Stimulated activated CD4-positive, alpha-beta T cell treated with anti-CD3 and anti-CD28 coated beads, Interleukin-1b, Interleukin-23, amount 100 ng/mL, for 4 hours (primary cell): Measurements from ENCODE around the gene DNM3.

Source experiments
- DNase-seq, 2 donors: peaks; one replicate each; pipeline ENCODE4 v3.0.0-alpha.2; 2020; ENCODE audit warnings: low read depth in 2 of 2

DNM3 gene

DNA sequence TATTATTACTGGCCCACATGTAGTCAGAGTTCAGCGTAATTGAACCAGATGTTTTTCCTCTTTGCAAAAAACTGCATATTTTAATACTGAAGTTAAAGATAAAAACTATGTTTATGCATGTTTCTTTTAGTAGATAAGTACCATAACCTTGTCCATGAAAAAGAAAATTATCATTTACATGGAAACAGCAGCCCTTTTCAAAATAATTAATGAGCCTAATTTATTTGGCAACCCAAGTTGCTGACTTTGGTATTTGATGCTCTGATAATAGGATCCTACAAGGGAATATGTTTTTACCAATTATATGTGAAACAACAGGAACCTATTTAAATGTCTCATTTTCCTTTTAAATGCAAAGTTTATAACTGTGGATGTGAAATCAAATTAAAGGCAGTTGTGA is 297.9 kb downstream of the DNM3 start:
- DNase-seq = no peak

DNA sequence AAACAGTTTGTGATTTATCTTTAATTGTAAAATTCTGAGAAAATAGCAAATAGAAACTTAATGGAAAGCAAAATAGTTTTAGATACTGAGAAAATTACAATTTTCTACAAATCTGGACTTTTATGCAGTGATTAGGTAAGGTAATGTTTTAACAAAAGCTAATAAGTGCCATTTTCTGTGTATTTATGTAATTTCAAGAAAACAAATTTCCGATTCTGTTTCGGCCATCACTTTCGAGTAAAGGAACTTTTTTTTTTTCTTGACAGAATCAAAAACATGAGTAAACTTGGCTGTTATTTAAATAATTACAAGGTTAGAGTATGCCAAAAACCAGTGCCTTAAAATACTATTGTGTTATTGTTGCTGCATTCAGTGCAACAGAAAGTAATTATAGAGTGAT is 298.8 kb downstream of the DNM3 start:
- no peak for DNase-seq

DNA sequence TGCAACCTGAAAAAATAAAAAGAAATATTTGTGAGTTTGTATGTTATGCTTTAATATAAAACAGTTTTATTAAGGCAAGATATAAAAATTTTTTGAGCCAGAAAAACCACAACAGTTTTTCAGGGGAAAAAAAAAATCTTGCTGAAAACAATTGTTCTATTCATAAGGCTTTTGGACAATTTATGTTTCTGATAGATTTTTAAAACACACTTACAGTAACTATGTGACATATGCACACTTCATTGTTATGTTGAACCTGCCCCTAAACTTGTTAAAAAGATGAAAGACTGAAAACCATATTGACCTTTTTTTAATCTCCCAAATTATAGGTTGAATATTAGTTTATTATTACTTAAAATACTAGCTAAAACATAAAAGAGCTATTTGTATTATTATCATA is 299.3 kb downstream of the DNM3 start:
- no peak for DNase-seq

DNA sequence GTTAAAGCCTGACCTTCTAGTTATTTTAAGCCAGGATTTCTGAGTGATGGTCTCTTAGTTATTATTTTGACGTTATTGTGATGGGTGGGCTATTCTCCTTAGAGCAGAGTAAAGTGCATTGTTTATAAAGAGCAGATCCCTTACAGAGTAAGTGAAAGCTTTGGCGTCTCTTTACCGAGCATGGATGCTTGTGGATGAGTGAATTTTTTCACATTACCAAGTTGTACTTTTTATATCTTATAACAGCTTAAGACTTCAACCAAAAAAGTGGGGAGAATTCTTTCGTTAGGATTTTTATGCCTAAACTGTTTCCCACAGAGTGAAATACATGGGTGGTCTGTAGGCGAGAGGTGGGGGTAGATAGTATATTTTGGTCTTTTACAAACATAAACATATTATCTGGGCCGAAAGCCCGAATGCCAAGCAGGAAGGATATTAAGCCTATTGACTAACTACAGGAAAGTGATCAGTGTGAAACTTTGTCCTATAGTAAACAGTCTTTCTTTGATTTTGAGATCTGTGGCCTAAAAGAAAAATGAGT is 300.1 kb downstream of the DNM3 start:
- DNase-seq = no peak

DNA sequence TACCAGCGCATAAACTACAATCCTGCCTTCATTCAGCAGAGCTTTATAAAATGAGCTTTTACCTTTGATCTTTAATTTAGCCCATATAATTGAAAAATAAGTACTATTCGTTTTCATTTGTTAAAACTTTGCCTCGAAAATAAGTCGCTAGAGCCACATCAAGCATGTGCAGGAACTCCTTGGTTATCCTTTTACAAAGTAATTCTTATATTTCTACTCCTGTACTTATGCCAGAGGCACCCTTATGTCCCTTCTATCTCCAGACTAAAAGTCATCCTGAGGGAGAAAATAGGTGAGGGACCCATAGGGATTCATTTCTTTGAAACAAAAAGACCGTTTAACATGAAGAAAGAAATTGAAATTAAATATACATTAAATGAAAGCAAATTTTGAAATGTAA is 301.0 kb downstream of the DNM3 start:
- no peak for DNase-seq

DNA sequence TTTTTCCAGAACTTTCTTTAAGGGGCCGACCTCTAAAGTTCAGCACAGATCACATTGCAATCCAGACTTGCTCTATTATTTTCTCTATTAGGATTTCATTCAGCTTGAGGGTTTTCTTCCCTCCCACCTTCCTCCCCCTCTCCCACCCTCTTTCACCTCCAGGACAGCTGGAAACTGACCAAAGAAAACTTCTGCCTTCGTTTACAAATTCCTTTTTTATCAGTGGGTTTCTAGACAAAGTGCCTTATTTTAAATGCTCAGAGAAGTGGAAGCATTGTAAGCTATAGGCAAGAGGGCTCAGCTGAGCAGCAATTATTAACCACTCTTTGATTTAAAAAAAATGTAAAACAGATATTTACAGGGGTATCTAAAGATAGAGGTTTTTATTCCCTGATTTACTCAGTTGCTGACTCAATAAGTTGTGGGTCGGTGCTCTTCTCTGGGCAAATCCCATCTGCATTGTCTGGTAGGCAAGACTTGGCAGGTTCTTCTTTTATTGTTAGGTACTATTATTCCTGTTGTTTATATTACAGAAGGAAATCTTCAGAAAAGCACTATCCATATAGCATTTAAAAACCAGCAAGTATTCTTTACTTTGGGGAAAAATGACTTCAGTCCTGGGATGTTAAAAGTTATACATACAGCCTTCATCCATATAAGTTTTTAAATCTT is 302.2 kb downstream of the DNM3 start:
- DNase-seq = no peak

DNA sequence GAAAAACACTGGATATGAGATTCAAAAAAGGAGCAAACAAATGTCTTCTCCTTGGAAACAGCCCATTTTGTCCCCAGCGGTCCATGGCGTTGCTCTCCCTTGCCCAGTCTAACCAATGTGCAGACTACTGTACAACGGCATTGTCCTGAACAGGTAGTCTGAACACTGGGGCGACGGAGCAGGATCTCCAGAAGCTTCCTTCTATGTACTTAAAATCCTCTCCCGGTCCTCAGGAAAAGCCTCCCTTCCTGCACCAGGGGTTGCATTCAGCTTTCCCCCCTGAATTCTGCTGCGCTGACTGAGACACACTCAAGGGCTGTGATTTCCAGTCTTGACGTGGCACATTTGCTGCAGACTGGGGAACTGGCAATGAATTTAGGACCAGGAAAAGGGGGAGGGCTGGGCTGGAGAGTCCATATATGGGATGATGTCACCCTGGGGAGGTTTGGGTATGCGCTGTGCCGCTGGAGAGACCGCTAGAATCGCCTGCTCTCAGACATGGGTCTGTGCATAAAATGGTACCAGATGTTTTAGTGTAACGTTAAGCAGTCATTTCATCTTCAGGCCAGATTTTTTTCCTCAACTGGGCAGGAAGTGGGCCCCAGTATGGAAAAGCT is 303.3 kb downstream of the DNM3 start:
- DNase-seq = no peak

DNA sequence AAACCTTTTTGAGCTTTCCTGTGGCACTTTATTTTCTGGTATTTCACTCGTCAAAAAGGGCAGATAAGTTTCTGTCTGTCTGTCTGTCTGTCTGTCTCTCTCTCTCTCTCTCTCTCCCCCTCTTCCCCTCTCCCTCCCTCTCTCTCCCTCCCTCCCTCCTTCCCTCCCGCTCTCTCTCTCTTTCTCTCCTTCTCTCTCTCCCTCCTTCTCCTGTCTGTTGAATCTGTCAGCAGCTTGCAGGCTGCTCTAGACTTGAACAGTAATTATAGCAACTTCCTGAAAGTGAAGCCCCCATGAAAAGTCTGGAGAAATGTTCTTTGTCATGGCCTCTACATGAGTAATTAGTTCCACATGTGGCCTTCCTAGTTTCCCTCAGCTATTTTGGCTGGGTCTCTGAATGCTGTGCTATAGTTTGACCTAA is 303.9 kb downstream of the DNM3 start:
- DNase-seq = no peak

DNA sequence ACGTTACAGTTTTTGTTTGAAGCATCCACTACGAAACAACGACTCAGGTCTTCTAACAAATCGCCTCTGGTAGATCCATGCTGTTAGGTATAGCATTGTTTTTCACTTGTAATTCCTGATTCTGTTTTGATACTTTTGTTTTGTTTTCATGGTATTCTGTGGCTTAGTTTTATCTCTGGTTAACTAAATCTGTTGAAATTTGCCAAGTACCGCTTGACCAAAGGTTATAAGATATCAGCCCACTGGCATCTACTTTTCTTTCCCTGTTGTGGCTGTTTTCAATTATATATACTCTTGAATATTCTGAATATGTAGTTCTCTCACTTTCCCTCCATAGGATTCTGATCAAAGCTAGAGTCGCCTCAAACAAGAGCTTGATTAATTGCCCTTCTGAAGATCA is 304.4 kb downstream of the DNM3 start:
- DNase-seq = no peak

DNA sequence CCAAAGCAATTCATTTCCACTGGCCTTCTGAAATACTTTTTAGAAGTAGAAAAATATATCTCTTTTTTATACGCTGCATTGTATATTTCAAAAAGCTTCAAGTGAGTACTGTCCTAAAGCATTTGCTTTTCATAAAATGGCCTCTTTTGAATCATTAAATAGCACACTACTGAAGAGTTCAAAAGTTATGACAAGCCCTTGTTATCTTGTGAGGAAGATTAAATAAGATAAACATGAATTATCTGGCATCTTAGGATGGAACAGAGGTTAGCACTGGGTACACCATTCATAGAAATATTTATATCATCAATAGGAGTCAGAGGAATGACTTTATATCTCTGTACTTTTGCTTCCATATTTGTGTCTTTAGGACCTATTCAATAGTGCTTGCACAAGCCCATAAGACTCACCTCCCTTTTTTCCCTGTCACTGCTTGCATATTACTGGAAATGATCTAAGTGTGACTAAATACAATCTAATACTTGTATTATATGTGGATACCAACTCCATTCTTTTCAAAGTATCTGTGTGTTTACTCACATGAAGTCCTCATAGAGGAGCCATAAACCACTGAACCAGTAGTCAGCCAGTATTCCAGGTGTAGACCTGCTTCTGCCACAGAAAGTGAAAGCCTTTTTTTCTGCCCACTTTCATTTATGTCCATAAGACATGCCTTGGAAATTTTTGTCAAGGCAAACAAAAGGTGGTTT is 305.0 kb downstream of the DNM3 start:
- DNase-seq = no peak

DNA sequence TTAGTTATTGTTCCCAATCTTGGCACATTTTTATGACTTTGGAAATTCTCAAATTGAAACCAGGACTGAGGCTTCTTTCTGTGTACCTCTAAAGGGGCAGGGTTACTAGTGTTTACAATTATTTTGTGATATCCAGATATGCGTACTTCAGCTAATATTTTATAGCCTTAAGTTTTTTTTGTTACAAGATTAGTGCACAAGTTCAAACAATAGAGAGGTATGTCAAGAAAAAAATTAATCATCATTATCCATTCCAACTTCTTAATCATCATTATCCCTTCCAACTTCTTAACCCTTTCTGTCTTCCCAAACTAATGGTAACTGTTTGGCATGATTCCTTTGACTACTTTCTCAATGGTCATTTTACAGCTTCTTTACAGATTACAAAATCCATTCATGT is 306.2 kb downstream of the DNM3 start:
- no peak for DNase-seq

DNA sequence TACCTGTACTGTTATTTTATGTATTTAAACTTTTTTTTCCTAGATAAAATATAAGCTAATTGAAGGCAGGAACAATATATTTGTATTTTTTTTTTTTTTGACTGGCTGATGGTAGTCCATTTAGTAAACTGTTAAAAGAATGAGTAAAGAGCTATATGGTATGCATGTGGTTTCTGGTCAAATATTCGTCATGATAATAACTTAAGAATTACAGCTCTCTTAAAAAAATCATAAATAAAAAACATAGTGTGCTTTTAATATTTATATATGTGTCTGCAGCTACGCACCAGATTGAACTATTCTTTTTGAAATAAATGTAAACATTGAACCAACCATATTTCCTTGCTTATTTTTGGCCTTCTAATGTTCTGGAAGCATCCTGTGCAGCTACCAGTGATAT is 306.9 kb downstream of the DNM3 start:
- DNase-seq = no peak

DNA sequence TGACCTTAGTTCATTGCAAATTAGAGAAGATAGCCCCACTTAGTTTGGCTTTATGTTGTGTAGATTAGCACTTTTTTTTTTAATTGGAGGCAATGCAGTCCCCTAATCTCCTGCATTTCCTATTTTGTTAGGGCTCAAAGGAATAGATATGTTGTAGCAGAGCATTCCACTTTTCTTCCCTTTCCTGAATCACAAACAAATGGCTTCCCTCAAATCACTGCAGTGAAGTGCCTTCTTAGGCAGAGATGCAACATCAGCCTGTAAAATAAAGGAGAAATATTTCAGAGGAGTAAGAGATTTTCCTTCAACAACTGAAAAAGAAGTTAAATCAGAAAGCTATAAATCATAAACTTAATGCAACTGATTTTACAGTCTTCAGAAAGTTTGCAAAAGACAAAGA is 307.4 kb downstream of the DNM3 start:
- DNase-seq = no peak

DNA sequence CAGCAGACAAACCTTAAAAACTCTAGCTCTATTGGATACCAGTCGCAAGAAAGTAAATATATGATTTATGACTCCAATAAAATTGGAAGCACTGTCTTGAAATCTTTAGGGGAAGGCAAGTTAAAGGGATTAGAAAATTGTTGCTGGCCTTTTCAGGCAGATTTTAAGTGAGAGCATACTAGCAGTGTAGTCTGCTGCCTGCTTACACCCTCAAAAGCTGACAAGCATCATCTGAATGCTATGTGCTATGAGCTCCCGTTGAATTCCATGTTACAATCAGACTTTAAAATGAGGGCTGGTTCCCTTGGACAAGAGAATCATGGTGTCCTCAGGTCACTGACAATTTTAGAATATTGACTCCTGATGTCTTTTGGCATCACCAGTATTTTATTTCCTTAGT is 308.0 kb downstream of the DNM3 start:
- DNase-seq = no peak

DNA sequence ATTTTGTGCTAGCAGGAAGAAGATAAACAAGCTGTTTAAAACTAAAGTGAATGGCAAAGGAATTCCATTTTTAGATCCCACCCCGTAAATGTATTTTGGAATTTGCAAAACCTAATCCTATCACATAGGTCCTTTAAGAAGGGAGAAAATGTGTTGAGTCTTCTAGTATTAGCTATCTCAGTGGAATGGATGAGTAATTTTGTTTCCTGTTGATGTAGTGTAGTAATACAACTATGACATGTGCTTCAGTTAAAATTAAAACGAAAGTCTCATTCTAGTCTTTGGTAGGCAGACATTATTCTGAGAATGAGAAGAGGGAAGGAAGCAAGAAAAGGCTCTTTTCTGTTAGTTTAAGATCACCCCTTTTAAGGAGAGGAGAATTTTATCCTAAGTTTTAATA is 313.3 kb downstream of the DNM3 start:
- no peak for DNase-seq

DNA sequence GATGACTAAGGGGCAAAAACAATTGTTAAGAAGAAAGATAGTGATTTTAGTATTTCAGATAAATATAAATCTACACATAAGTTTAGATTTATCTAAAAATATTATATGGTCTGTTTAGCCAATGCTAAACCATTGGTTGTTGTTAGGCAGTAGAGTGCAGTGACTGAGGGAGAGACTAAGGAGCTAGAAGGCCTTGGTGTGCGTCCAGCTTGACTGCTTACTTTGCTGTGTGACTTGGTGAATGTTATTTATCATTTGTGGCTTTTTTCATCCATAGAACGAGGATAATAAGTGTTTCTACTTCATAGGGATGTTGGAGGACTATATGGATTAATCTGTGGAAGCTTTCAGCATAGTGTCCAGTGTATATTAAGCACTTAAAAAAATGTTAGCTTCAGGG is 314.5 kb downstream of the DNM3 start:
- no peak for DNase-seq

DNA sequence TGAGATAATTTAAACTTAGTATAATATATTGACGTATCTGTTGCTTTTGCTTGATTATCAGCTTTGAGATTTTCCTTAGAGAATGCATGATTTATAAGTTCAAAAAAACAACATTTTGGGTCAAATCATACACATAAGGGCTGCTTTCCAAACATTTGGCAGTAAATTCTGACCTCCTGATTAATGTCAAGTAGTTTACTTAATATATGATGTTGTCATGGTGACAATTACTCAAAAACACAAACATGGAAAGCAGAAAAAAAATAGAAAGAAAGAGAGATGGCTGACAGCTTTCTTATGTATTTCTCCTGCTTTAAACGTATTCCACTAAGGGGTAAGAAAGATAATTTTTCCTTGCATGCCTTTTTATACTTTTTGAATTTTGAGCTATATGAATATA is 320.9 kb downstream of the DNM3 start:
- DNase-seq = no peak

DNA sequence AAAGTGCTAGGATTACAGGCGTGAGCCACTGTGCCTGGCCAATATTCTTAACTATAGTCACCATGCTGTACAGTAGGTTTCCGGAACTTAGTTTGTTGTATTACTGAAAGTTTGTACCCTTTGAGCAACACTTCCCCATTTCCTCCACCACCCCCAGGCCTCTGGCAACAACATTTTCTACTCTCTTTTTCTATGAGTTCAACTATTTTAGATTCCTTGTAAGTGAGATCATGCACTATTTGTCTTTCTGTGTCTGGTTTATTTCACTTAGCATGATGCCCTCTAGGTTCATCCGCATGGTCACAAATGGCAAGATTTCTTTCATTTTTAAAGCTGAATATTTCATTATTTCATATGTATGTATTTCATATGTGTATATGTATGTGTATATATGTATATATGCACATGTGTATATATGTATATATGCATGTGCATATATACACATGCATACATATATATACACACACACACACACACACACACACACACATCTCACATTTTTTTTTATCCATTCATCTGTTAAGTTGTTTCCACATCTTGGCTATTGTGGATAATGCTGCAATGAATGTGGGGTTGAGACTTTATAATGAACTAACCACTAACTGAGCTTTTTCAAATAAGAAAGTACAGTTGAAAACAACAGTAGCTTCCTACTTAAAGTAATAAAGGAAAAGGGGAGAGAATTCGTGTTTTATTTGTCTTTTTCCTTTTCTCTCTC is 322.4 kb downstream of the DNM3 start:
- no peak for DNase-seq

DNA sequence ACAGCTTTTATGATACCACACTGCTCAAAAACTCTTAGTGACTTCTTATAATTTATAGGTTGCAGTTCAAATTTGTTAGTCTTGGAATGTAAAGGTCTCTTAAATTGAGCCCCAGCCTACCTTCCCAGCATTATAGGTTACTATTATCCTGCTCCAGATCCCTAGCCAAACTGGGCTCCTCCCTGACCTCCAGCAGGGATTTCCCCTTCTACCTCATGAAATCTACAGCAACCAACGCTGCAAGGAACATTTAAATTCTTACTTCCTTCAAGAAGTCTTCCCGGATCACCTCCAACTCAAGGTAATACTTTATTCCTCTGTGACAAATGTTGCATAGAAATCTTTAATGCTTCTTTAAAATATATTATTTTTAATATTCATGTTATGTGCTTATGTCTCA is 324.1 kb downstream of the DNM3 start:
- no peak for DNase-seq

DNA sequence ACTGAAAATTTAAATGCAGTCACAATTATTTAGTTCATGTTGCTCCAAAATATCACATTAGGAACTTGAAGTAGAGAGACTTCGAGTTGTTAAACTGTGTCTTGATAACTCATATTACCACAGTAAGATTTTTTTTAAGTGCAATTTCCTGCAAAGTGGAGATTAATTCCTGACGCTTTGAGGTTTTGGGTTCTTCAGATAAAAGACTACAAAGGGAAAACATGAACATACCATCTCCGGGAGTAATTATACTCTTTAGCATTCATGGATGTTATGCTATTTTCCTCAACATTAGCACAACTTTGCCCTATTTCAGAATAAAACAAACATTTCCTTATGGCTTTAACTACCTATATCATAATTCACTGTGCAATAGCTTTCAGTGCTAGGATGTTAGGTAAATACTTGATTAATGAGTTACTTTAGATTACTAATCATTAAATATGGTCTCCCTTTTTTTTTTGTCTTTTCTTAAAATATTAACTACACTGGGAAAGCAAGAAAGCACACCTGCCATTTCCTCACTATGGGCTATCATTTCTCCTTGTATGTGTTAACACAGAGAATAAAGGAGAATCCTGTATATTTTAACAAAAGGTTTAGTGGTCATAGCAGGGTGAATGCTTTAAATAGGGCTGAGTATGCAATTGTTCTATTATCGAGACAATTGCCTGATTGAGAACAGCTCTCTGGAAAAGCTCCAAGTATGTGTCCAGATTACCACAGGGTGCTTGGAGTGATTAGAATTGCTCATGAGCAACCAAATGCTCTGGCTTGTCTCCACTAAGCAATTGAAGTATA is 326.7 kb downstream of the DNM3 start:
- DNase-seq = no peak

DNA sequence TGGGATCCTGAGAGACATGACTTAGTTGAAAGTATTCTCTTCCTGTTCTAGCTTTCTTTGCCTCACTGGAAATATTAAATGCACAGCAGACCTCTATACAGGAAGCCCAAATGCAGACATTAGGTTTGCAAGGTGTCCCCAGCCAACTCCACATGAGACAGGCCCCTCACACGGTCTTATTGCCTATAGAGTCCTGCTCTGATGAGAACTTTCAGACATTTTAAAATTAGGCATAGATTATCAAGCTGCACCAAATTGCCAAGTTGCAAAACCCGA is 327.2 kb downstream of the DNM3 start:
- DNase-seq = no peak

DNA sequence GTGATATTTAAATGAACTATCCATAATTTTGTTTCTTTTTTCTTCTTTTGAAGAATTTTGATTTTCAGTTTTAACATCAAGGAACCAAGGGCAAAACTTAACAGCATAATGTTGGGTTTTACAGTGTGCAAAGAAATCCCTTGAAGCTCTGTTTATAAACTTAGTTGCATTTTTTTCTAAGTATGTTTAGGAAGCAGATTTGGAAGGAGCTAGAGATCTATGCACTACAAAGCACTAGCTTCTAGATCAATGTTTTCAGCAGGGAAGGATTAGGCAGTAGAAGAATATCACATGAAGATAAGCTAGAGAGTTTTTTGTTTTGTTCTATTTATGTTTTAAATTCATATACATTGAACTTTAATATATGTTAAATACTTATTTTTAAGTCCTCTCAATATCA is 328.5 kb downstream of the DNM3 start:
- DNase-seq = no peak
